ENCODE measurements around the gene DDX47.
"Not testable (repeated sequence)": the region's sequence is repeated elsewhere in the genome, so short reads cannot be mapped to it uniquely, and the experiment has no call there.

GRCh38 chr12:12807517-12807903 is 5.6 kb upstream of the DDX47 start:
- not testable (repeated sequence) for TF ChIP-seq CTCF (IDR thresholded peaks at IDR 0.05 in 8 of 11, conservative IDR thresholded peaks at IDR 0.05 in 3 of 11); POLR2AphosphoS5 (IDR thresholded peaks at IDR 0.05)
